KOPT-K1 (cell line): ENCODE data around the gene EGFLAM.

Source experiments
- H3K27ac ChIP-seq: fragments of 200-600 bp; sonication (generic); 2 replicates; pipeline ENCODE4 v1.5.1; 2016; ENCODE audit warnings: antibody characterized with exemption, mild to moderate bottlenecking, low read depth, low read length; ENCODE audit not compliant: poor library complexity, severe bottlenecking
- H3K36me3 ChIP-seq: fragments of 200-600 bp; sonication (generic); 2 replicates; pipeline ENCODE4 v1.5.1; 2017; ENCODE audit warnings: antibody characterized with exemption, mild to moderate bottlenecking, low read length, moderate library complexity; ENCODE audit not compliant: insufficient read depth
- H3K9me3 ChIP-seq: fragments of 200-600 bp; sonication (generic); 2 replicates; pipeline ENCODE4 v1.5.1; 2017; ENCODE audit warnings: antibody characterized with exemption, low read length, mild to moderate bottlenecking; ENCODE audit not compliant: insufficient read depth, poor library complexity, severe bottlenecking

EGFLAM gene

DNA sequence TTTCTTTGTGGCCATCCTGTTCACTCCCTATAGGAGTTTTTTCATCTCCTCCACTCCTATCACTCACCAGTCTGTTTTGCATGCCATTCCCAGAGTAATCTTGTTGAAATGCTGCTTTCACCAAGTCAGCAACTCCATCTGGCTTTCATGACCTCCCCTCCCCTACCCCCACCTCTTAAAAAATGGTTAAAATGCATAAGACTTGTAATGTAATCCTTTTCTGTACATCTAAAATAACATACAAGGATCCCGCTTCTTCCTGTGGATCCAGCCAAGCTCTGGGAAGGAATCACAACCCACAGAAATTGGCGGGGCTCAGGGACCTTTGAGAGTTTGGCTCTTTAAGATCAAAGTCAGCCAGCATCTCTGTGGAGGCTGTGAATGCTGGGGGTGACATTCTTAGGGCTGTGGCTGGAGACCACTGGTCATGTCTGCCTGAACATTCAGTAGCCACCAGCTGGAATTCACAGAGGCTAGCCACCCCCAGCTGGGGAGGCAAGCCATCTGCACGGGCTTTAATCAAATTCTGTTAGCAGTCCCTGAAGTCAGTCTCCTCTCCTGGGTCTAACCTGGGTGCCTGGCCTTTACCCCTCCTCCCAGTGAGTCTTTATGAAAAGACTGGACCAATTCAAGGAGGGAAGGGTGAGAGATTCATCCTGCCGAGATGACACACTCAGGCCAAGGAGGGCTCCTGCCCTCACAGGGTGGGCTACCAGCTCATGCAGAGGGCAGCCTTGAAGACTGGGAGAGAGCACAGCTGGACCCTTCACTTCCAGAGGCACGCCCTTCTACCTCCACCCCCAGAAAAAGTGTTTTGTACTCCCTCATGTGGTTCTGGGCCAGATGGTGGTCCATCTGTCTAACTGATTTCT lies 165.2 kb downstream of the EGFLAM start:
- H3K36me3 ChIP-seq: no peaks in the 10 kb centered on the region
- H3K9me3 ChIP-seq: no peaks in the 10 kb centered on the region
- H3K27ac ChIP-seq: no peak overlapping the region

DNA sequence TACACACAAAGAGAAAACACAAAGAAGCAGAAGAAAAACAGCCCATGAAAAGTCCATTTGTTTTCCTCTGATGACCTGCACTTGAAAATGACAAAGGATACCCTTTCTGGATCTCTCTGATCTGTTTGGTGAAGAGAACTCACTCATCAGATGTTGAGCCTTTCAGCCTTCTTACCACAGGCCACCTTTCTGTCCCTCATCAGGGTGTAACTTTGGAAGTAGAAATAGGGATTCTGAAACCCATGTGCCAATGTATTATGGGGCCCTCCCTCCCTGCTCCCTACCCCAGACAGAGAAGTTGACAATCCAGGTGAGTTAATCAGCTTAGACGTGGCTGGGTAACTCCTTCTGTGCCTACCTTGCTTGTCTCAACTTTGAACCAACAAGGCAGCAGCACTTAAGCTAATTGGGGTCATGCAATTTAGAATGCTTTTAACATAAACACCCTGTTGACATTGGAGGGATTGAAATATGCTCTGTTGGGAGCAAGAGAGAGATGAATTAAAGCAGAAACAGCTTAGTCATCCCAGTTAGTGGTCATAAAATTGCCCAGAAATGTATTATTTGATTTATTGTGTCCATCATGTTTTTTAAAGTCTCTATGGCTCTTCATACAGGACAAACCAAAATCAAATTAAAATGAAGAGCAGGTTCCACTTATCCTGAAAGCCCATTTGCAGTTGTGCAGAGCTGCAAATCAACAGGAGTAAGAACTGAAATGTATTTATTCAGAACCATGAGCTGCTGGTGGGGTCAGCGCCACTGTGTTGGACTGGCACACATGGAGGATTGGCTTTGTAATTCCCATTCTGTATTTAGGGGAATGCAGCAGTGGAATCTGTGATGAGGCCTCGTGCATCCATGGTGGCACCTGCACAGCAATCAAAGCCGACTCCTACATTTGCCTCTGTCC lies 166.0 kb downstream of the EGFLAM start:
- H3K36me3 ChIP-seq: no peaks in the 10 kb centered on the region
- H3K27ac ChIP-seq: no peak overlapping the region
- no peaks in the 10 kb centered on the region for H3K9me3 ChIP-seq

DNA sequence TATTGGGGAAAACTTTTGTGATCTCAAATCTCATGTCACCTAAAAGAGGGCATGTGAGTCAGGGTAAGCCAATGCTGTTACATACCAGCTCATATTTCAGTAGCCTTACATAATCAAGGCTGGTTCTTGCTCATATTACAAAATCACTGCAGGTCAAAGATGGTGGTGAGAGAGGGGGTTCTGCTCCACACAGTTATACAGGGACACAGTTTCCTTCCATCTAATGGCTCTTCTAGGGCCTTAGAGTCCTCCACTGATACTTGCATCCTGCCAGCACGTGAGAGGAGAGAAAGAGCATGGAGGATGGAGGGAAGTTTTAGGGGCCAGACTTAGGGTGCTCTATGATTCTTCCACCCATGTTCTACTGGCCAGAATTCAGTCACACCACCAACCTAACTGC lies 168.1 kb downstream of the EGFLAM start:
- Histone ChIP-seq H3K36me3 (no peaks in the 10 kb centered on the region), H3K9me3 (no peaks in the 10 kb centered on the region), H3K27ac (no peak overlapping the region)

DNA sequence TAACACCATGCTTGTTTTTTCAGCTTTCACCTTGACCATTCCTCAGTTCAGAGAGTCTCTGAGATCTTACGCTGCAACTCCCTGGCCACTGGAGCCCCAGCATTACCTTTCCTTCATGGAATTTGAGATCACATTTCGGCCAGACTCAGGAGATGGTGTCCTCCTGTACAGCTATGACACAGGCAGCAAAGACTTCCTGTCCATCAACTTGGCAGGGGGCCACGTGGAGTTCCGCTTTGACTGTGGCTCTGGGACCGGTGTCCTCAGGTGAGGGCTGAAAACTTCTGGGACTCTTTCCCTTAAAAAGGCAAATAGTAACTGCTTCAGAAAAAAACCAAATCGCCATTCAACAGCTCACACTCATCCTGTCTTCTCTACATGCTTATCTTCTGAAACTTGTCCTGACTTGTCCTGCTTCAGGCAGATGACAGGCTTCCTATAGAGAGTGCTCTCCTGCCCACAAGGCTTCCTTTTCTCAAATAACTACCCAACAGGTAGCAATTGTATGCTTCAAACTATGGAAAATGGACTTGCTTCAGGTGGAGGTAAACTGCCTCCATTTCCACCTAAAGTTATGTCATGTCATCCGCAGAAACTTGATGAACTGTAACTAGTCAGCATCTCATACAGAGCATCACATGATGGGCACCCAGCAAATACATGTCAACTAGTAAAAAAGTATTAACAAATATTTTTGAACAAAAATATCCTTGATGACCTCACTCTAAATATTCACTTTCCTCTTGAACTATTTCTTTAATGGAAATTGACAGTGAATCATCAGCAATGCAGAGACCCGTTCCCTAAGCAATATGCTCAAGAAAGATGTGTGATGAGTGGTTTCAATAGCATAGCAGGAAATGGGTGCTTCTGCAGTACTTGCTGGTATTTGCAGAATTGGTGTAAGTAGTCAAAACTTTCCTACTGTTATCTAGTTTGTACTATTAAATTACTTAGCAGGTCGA lies 168.9 kb downstream of the EGFLAM start:
- Histone ChIP-seq H3K36me3 (no peaks in the 10 kb centered on the region), H3K9me3 (no peaks in the 10 kb centered on the region), H3K27ac (no peak overlapping the region)

DNA sequence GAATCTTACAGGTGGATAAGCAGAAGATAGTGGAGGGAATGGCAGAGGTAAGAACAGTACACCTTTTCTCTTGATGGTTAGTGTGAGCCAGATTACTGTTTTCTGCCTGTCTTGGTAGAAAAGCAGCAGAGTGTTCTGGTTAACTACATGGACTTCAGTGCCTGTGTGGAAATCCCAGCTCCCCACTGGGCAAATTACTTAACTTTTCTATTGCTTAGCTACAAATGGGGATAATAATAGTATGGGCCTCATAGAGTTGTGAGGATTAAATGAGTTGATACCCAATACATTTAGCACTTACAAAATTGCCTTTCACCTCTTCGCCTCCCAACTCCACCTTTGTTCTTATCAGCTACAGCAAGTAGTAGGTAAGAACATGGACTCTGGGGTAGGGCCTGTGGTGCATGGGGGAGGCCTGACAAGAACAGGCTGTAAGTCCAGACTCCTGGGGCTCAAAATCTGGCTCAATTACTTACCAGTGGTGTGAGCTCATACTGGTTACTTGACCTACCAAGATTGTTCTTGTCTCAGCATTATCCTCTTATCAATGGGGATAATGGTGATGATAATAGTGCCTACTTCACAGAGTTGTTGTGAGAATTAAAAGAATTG lies 173.0 kb downstream of the EGFLAM start:
- Histone ChIP-seq H3K27ac (no peak overlapping the region), H3K9me3 (no peaks in the 10 kb centered on the region), H3K36me3 (no peaks in the 10 kb centered on the region)

DNA sequence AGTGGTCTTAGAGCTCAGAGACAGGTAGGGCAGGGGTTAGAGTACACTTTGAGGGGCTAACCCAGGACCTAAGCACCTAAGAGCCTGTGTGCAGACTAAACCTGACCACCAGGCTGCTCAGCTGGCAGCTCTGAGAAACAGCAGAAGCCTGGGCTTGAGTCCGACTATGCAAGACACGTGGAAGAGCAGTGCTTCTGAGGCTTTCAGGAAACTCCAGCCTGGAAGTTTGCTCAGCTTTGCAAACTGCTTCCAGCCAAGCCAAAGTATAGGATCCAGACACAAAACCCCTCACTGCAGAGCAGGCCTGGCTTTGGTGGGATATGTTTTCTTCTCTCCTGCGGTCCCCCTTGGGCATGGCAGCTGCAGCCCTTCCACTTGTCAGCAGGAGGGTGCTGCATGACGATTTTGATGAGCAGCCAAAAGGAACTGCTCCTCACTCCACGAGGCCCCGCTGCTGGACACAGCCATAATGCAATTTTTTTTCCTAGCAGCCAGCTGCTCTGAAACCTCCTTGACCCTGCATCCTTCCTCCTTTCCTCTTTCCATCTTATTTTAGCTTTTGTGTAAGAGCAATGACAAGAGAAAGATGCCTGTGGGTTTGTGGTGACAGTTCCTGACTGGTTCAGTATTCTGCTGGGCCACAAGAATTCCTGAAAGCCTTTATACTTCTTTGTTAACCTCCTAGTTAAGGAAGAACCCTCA lies 175.0 kb downstream of the EGFLAM start:
- Histone ChIP-seq H3K27ac (no peak overlapping the region), H3K9me3 (no peaks in the 10 kb centered on the region), H3K36me3 (no peaks in the 10 kb centered on the region)

DNA sequence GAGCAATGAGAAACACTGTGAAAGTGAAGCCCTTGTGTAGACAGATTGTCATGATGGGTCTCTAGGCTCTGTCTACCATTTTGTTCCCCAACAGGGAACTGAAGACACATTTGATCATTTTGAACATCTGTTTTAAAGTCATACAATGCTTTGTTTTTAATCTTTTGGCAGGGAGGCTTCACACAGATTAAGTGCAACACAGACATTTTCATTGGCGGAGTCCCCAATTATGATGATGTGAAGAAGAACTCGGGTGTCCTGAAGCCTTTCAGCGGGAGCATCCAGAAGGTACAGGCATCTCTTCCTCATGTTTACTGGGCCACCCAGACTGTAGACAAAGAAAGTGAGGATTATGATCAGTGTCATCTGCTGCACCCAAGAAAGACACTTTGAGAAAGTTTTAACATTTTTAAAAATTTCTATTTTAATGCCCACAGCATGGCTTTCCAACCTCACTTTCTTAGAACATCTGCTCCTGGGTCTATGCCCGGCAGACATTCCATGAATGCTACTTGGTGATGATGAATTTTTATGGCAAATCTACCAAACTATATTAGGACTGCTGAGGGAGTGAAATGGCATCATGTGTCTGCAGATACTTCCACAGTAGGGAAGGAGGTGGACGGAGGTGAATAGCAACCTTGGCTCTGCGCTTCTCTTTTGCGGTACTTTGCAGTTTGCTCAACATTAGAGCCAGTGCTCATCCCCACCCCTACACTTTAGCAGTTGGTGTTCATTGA lies 176.8 kb downstream of the EGFLAM start:
- H3K27ac ChIP-seq: no peak overlapping the region
- H3K36me3 ChIP-seq: no peaks in the 10 kb centered on the region
- no peaks in the 10 kb centered on the region for H3K9me3 ChIP-seq

DNA sequence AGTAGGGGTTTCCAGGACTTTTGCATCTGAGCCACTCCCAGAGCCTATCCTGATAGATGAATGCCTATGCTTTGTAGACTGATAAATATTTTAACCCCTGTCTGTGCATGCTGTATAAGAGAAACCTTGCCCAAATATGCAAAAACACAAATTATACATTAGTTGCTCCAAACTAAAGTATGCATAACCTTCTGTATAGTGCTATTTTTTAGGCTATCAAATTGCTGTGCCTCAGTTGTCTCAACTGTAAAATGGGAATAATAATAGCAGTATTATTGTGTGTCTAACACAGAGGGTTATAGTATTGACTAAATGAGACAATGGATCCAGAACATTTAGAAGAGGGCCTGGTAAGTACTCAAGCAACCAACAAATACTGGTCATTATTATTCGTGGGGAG lies 180.4 kb downstream of the EGFLAM start:
- H3K9me3 ChIP-seq: no peaks in the 10 kb centered on the region
- no peak overlapping the region for H3K27ac ChIP-seq
- H3K36me3 ChIP-seq: no peaks in the 10 kb centered on the region

DNA sequence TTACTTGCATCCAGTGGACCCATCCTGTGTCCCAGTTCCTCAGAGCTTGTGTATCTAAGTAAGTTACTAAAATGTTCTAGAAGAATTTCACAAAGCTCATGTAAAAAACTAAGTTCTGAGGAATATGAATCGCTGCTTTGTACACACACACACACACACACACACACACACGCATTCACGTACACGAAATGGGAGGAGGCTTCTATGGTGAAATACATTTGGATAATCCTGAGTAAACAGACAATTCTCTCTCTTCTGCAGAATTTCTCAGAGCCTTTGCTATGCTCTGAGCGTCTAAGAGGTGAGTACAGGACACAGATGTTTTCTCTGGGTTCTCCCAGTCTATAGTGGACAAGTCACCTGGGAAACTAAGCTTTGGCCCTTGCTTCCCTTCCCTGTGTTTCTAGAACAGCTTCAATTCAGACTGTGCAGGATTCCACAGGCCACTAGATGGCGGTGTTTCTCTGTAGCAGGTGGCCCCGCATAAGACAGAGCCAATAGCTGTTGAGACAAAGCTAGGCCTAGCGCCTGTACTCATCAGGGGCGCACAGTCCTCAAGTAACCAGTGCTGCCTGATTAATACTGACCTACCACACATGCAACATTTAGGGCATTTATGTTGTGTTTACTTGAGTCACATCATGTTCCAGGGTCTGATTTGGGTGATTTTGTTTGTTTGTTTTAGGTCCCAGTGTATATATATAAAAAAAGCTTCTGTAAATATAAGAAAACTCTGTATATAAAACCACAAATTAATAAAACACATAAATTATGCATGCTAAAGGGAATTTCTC lies 183.3 kb downstream of the EGFLAM start:
- Histone ChIP-seq H3K27ac (no peak overlapping the region), H3K9me3 (no peaks in the 10 kb centered on the region), H3K36me3 (no peaks in the 10 kb centered on the region)

DNA sequence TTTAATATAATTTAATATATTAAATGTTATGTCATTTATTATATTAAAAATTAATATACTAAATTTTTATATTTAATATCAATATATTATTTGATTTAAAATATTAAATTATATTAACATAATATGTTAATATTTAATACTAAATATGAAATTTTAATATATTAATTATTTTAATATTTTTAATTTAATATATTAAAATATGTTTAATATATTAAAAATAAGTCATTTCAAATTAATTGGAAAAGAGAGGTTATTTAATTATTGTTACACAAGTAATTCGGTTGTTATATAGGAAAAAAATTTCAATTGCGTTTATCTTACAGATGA lies 183.9 kb downstream of the EGFLAM start:
- H3K36me3 ChIP-seq: no peaks in the 10 kb centered on the region
- H3K27ac ChIP-seq: no peak overlapping the region
- H3K9me3 ChIP-seq: no peaks in the 10 kb centered on the region

DNA sequence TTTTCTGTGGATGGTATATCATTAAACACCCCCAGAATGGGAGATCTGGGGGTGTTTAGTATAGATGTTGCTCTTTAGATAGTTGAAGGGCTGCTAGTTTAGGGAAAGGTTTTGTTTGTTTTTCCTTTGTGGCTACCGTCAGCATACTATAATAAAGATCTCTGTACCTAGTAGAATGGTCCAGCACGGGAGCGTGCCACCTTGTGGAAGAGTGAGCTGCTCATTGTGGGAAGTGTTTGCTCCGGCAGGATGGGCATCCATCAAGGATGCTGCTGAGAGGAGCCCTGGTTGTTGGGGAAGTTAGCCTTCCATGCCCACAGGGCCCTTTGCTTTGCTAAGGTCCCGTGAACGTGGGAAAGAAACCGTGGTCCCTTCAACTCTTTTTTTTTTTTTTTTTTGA lies 185.0 kb downstream of the EGFLAM start:
- H3K36me3 ChIP-seq: no peaks in the 10 kb centered on the region
- H3K27ac ChIP-seq: no peak overlapping the region
- H3K9me3 ChIP-seq: no peaks in the 10 kb centered on the region

DNA sequence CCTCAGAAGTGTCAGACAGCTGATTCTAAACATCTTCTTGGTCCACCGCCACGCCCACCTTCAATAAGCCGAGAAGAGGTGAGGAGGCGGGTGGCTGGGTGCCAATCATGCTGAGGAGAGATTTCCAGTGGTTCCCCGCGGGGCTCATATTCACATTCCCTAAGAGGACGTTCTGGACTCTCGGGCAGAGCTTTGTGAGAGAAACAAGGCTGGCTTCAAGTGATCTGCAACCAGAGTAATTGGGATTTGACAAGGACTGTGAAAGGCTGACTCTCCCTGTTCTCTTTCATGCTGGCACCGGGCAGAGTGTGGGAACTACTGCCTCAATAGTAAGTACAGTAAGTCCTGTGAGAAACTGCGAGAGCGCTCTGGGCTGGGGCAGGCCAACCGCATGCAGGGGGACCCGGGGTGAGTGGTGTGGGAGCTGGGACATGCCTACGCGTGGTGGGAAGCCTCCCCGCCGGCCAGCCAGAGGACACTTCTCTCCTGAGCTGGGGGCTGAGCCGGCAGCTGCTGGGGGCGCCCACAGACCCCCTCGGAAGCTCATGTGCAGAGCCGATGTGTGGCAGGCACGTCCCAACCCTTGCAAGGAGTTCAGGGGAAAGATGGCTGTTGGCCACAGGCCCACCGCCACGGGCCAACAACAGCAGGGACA lies 187.1 kb downstream of the EGFLAM start:
- no peaks in the 10 kb centered on the region for H3K36me3 ChIP-seq
- H3K27ac ChIP-seq: no peak overlapping the region
- no peaks in the 10 kb centered on the region for H3K9me3 ChIP-seq
